Measurements from ENCODE around the gene TTLL11.

Gene TTLL11

DNA sequence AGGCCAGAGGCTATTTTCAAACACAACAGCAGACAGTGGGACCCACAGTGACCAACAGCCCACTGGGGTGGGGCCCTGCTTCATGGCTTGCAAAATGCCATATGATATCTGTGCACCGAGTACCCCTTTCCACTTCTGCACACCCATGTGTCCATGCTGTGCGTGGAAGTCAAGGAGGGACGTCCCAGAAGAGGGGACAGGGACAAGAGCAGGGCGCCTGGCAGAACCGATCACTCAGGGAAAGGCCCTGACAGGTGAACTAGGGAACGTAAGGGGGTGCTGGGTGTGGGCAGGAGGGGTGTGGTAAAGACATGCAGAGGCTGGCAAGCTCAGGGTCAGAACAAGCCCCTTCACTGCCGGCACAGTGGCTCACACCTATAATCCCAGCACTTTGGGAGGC is 7.6 kb upstream of the TTLL11 start:
- no peak overlapping the region for H3K27ac ChIP-seq
- POLR2A ChIA-PET (ENCODE audit: low non-redundant PET): no interaction called here
- DNase-seq (ENCODE audit: low spot score): no peak
- CTCF ChIA-PET: interaction anchor here (1.0 to 3.8 kb wide), 2 partner anchors 15 to 22 kb away, joined by 4 to 19 read pairs; no protein-coding TSS in a partner anchor
- TF ChIP-seq CTCF (conservative IDR thresholded peaks at IDR 0.05; ENCODE audit: low read depth): no peak

DNA sequence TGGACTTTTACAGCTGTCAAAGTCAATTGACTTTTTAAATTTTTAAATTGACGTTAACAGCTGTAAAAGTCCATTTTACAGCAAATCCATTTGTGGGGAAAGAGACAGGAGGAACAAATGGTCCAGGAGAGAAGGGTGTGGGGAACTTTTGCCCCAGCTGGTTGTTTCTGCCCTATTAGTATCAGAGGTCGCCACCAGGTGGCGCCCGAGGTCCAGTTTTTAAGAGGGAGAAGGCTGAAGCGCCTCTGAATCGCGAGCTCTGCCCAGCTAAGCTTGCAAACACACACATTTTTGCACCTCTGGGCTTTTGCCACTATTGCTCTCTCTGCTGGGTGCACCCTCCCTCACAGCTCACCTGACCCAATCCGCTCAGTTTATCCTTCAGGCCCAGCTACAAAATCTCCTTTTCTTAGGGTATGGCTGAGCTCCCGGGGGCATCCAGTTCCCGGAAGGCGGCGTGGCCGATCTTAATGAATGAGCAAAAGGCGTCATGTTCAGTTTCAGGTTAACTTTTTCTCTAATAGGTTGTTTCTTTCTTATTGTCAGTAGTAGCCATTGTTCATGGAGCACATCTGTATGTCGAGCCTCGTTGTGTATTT is 6.3 kb upstream of the TTLL11 start:
- POLR2A ChIA-PET (ENCODE audit: low non-redundant PET): interaction anchor here (0.6 kb wide), 1 partner anchor 239 kb away, joined by 3 read pairs; no protein-coding TSS in a partner anchor
- no peak overlapping the region for H3K27ac ChIP-seq
- peak; percentile 97 for TF ChIP-seq CTCF (conservative IDR thresholded peaks at IDR 0.05; ENCODE audit: low read depth)
- CTCF ChIA-PET: interaction anchor here (0.5 to 5.3 kb wide), 37 partner anchors 8 to 724 kb away, joined by 3 to 99 read pairs (median 4); partner anchors contain the start of genes MORN5, NDUFA8 and PTGS1
- DNase-seq (ENCODE audit: low spot score): peak; percentile 88

- POLR2A ChIA-PET (ENCODE audit: low non-redundant PET): no interaction called here
- CTCF ChIA-PET: interaction anchor here (0.5 to 5.3 kb wide), 6 partner anchors 15 to 1601 kb away, joined by 3 to 99 read pairs (median 6); no protein-coding TSS in a partner anchor
- no peak for DNase-seq (ENCODE audit: low spot score)
- TF ChIP-seq CTCF (conservative IDR thresholded peaks at IDR 0.05; ENCODE audit: low read depth): no peak
- no peak overlapping the region for H3K27ac ChIP-seq
Observed at GRCh38 chr9:122097679-122098315, 4.7 kb upstream of the TTLL11 start.

DNA sequence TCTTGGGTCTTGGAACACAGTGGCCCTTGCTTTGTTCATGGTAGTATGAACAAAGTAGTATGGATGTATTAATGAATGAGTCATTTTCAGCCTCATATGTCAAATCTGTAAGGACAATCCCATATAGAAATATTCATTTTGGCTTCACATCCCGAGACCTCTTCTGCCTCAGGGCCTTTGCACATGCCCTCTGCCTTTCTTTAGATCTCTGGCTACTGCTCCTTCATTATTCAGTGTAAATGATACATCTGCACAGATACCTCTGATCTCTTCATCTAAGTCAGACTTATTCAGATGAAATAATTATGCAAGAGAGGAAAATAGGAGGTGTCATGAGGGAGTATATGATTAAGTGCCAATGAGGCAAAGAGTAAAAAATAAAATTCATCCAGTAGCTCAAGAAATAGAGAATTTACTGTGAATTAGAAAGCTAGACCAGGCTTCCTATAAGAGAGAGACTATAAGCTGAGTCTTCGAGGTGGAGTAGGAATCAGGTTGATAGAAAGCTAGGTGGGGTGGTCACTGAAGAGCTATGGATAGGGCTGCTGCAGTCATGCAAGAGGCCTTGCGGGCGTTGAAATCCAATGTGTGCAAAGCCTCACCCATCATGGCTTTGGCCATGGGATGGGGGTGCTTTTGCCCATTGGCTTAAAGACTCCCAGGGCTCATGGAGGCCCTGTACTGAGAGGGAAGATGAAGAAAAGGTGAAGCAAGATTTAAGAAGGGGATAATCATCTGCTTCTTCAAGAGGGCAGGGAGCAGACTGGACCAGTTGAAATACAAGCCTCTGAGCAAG is 3.7 kb upstream of the TTLL11 start:
- H3K27ac ChIP-seq: no peak overlapping the region
- DNase-seq (ENCODE audit: low spot score): no peak
- CTCF ChIA-PET: interaction anchor here (0.6 to 5.3 kb wide), 2 partner anchors 26 to 709 kb away, joined by 3 to 99 read pairs; no protein-coding TSS in a partner anchor
- POLR2A ChIA-PET (ENCODE audit: low non-redundant PET): no interaction called here
- no peak for TF ChIP-seq CTCF (conservative IDR thresholded peaks at IDR 0.05; ENCODE audit: low read depth)

GRCh38 chr9:122095010-122095767 is 2.1 kb upstream of the TTLL11 start:
- peak; percentile 42 for DNase-seq (ENCODE audit: low spot score)
- CTCF ChIA-PET: interaction anchor here (0.6 to 5.3 kb wide), 4 partner anchors 28 to 1313 kb away, joined by 3 to 99 read pairs (median 6); no protein-coding TSS in a partner anchor
- POLR2A ChIA-PET (ENCODE audit: low non-redundant PET): interaction anchor here (0.5 kb wide), 1 partner anchor 16 kb away, joined by 5 read pairs; no protein-coding TSS in a partner anchor
- H3K27ac ChIP-seq: no peak overlapping the region
- peak; percentile 84 for TF ChIP-seq CTCF (conservative IDR thresholded peaks at IDR 0.05; ENCODE audit: low read depth)

All from RWPE1 (cell line).